Nephron progenitor cell (in vitro differentiated cells): ENCODE data around the gene CDCA5.

ENCODE experiments used
- DNase-seq: peaks from one replicate; pipeline ENCODE4 v3.0.0; 2021
- H3K27ac Mint-ChIP-seq: 2 replicates; pipeline ENCODE4 v1.8.0; 2021; ENCODE audit warnings: mild to moderate bottlenecking, moderate library complexity, mixed read lengths
- H3K27me3 Mint-ChIP-seq: 2 replicates; pipeline ENCODE4 v1.8.0; 2021; ENCODE audit warnings: mild to moderate bottlenecking, low read depth, mixed read lengths; ENCODE audit not compliant: poor library complexity
- H3K36me3 Mint-ChIP-seq: 2 replicates; pipeline ENCODE4 v1.8.0; 2021; ENCODE audit warnings: low read depth, mixed read lengths
- H3K4me1 Mint-ChIP-seq: 2 replicates; pipeline ENCODE4 v1.8.0; 2021; ENCODE audit warnings: mixed read lengths
- H3K4me3 Mint-ChIP-seq: 2 replicates; pipeline ENCODE4 v1.8.0; 2021; ENCODE audit warnings: mild to moderate bottlenecking, moderate library complexity, mixed read lengths
- H3K9me3 Mint-ChIP-seq: 2 replicates; pipeline ENCODE4 v1.8.0; 2021; ENCODE audit warnings: mild to moderate bottlenecking, moderate library complexity, mixed read lengths
- TF ChIP-seq, protein P1 (sequence below): fragments of 200-600 bp; sonication (generic); IDR thresholded peaks from 2 replicates; pipeline ENCODE4 v1.5.0; 2021; ENCODE audit warnings: antibody characterized with exemption

Gene CDCA5

GRCh38 chr11:65107751-65108468 lies 24.1 kb upstream of the CDCA5 start:
- TF ChIP-seq, protein P1, sequence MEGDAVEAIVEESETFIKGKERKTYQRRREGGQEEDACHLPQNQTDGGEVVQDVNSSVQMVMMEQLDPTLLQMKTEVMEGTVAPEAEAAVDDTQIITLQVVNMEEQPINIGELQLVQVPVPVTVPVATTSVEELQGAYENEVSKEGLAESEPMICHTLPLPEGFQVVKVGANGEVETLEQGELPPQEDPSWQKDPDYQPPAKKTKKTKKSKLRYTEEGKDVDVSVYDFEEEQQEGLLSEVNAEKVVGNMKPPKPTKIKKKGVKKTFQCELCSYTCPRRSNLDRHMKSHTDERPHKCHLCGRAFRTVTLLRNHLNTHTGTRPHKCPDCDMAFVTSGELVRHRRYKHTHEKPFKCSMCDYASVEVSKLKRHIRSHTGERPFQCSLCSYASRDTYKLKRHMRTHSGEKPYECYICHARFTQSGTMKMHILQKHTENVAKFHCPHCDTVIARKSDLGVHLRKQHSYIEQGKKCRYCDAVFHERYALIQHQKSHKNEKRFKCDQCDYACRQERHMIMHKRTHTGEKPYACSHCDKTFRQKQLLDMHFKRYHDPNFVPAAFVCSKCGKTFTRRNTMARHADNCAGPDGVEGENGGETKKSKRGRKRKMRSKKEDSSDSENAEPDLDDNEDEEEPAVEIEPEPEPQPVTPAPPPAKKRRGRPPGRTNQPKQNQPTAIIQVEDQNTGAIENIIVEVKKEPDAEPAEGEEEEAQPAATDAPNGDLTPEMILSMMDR, result no peak
- no peak overlapping the region for H3K27ac Mint-ChIP-seq

GRCh38 chr11:65107078-65107477 lies 23.2 kb upstream of the CDCA5 start:
- H3K4me1 Mint-ChIP-seq, result peaks cover 29% of the 10 kb centered on the region
- H3K27ac Mint-ChIP-seq, result peak overlapping the region; percentile 75
- H3K27me3 Mint-ChIP-seq, result peaks cover 4% of the 10 kb centered on the region
- peaks cover 10% of the 10 kb centered on the region for H3K36me3 Mint-ChIP-seq
- DNase-seq, result no peak
- H3K9me3 Mint-ChIP-seq, result no peaks in the 10 kb centered on the region
- TF ChIP-seq, protein P1, result no peak
- no peak overlapping the region for H3K4me3 Mint-ChIP-seq

More at GRCh38 chr11:65107751-65108468, 24.1 kb upstream of the CDCA5 start:
- Mint-ChIP-seq H3K4me3 (no peak overlapping the region), H3K27me3 (peaks cover 4% of the 10 kb centered on the region), H3K36me3 (peaks cover 10% of the 10 kb centered on the region), H3K9me3 (no peaks in the 10 kb centered on the region), H3K4me1 (peaks cover 30% of the 10 kb centered on the region)
- no peak for DNase-seq

GRCh38 chr11:65104628-65105027 lies 20.8 kb upstream of the CDCA5 start:
- Mint-ChIP-seq H3K4me3 (no peak overlapping the region), H3K9me3 (no peaks in the 10 kb centered on the region), H3K4me1 (peaks cover 12% of the 10 kb centered on the region), H3K27ac (peak overlapping the region; percentile 48), H3K36me3 (peaks cover 10% of the 10 kb centered on the region), H3K27me3 (peaks cover 4% of the 10 kb centered on the region)
- TF ChIP-seq, protein P1, result no peak
- DNase-seq, result no peak

DNA sequence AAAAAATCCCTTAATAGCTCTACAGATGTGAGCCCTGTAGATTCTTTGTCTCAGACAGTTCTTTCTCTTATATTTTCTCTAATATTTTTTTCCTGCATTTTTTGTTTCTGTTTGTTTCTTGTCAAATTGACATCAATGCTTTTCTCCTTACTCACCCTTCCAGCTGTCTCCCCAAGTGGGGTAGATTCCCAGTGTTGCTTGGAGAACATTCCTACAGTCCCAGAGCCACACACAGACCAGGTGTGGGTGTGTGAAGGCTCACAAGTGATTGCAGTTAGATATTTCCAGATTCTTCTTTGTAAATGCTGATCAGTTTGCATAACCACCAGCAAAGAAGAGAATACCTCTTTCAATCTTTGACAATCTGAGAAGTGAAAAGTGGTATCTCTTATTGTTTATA lies 19.6 kb upstream of the CDCA5 start:
- H3K4me1 Mint-ChIP-seq, result peaks cover 17% of the 10 kb centered on the region
- DNase-seq, result no peak
- H3K9me3 Mint-ChIP-seq, result no peaks in the 10 kb centered on the region
- peaks cover 4% of the 10 kb centered on the region for H3K27me3 Mint-ChIP-seq
- H3K36me3 Mint-ChIP-seq, result peaks cover 16% of the 10 kb centered on the region
- no peak overlapping the region for H3K4me3 Mint-ChIP-seq
- H3K27ac Mint-ChIP-seq, result no peak overlapping the region
- TF ChIP-seq, protein P1, result no peak

GRCh38 chr11:65102142-65103095 lies 18.6 kb upstream of the CDCA5 start:
- Mint-ChIP-seq H3K36me3 (peaks cover 16% of the 10 kb centered on the region), H3K4me1 (peaks cover 17% of the 10 kb centered on the region), H3K9me3 (no peaks in the 10 kb centered on the region), H3K4me3 (no peak overlapping the region), H3K27me3 (peaks cover 4% of the 10 kb centered on the region), H3K27ac (no peak overlapping the region)
- TF ChIP-seq, protein P1, result no peak
- no peak for DNase-seq
